Transverse colon (tissue), 4 donors: ENCODE measurements around the gene SCAPER. TPM values are rescaled to one million over a fixed set of nuclear protein-coding genes. Genes with fewer than 3 reads are reported as not detected.
"Not testable (repeated sequence)": the region's sequence is repeated elsewhere in the genome, so short reads cannot be mapped to it uniquely, and the experiment has no call there.

Experiments used
- DNase-seq: peaks from one replicate; pipeline ENCODE4 v3.0.0-alpha.2; 2019
- H3K27ac ChIP-seq, 4 donors: fragments of 200-600 bp; sonication (generic); 2 replicates each; pipeline ENCODE4 v1.5.1; 2016 to 2018; ENCODE audit warnings: inconsistent platforms in 4 of 4
- H3K27me3 ChIP-seq: fragments of 200-600 bp; sonication (generic); 2 replicates; pipeline ENCODE4 v1.5.1; 2017; ENCODE audit warnings: inconsistent platforms
- H3K36me3 ChIP-seq, 4 donors: fragments of 200-600 bp; sonication (generic); 2 replicates each; pipeline ENCODE4 v1.5.1; 2017 to 2019; ENCODE audit warnings: inconsistent platforms in 4 of 4
- H3K4me1 ChIP-seq, 4 donors: fragments of 200-600 bp; sonication (generic); 2 replicates each; pipeline ENCODE4 v1.5.1; 2017 to 2020; ENCODE audit warnings: inconsistent platforms in 4 of 4
- H3K4me3 ChIP-seq, 4 donors: fragments of 200-600 bp; sonication (generic); 1 replicate in 1 of 4; 2 replicates in 3 of 4; pipeline versions ENCODE4 v1.5.1 to v1.6.1; 2017 to 2019; ENCODE audit warnings: inconsistent platforms in 4 of 4
- H3K9me3 ChIP-seq, 2 donors: fragments of 200-600 bp; sonication (generic); 2 replicates each; pipeline ENCODE4 v1.5.1; 2017 to 2019; ENCODE audit warnings: inconsistent platforms in 2 of 2
- CTCF ChIP-seq, 5 experiments: fragments of 200-600 bp in 3 of 5; fragments of 450-650 bp in 2 of 5; sonication (generic) in 3 of 5; IDR thresholded peaks; 1 replicate in 2 of 5; 2 replicates in 3 of 5; pipeline ENCODE4 v1.5.1; 2016 to 2017; ENCODE audit warnings: antibody characterized with exemption in 5 of 5, inconsistent platforms in 3 of 5, mild to moderate bottlenecking in 2 of 5, moderate library complexity in 1 of 5
- EP300 ChIP-seq: sonication (generic); formaldehyde crosslinking; IDR thresholded peaks from one replicate; pipeline ENCODE4 v1.6.1; 2017; ENCODE audit warnings: antibody characterized with exemption, low read depth
- POLR2A ChIP-seq: fragments of 450-650 bp; IDR thresholded peaks from one replicate; pipeline ENCODE4 v1.6.1; 2016; ENCODE audit warnings: antibody characterized with exemption, mild to moderate bottlenecking, moderate library complexity
- POLR2AphosphoS5 ChIP-seq, 3 donors: sonication (generic); formaldehyde crosslinking; IDR thresholded peaks; one replicate each; pipeline ENCODE4 v1.6.1; 2016; ENCODE audit warnings: antibody characterized with exemption in 3 of 3
- WGBS, 2 donors: methylation state at CpG; one replicate each; pipeline ENCODE4 v1.1.5; 2018; ENCODE audit warnings: low coverage in 1 of 2; 5-methylcytosine and 5-hydroxymethylcytosine counted together
- in situ Hi-C, 4 donors: fragments of 200-750 bp; cut with MboI; loops; one replicate each; pipeline versions ENCODE4 v1.15.0 to v1.15.1; 2017; ENCODE audit warnings: low sequenced_read_pairs in 3 of 4, low pct_ligation_motif_present in 1 of 4, low pct_unique_long_range_greater_than_20kb in 1 of 4
- intact Hi-C: fragments of 100-400 bp; cut with DNase I; formaldehyde crosslinking; loops from one replicate; pipeline ENCODE4 v1.15.1; 2023; ENCODE audit warnings: low total_unique reads
- total RNA-seq, 4 donors: library from RNA; depleted of rRNA; stranded (reverse); fragments of >200 nt; gene quantifications; one replicate each; pipeline ENCODE4 v1.1.0, GENCODE V29; 2016

Gene SCAPER
- total RNA-seq, 4 donors from 2014 or later: 31.8 to 121 (median 48.7) TPM

GRCh38 chr15:76839173-76839572 is 66.0 kb downstream of the SCAPER start:
- TF ChIP-seq POLR2AphosphoS5 (IDR thresholded peaks at IDR 0.05) (no peak), POLR2A (no peak), EP300 (no peak), CTCF (IDR thresholded peaks at IDR 0.05) (no peak)
- Histone ChIP-seq H3K4me3 (no peak overlapping the region), H3K27me3 (no peaks in the 10 kb centered on the region), H3K9me3 (no peaks in the 10 kb centered on the region), H3K36me3 (no peaks in the 10 kb centered on the region), H3K4me1 (peaks cover 0 to 5% (median 0%) of the 10 kb centered on the region in 4 donors), H3K27ac (no peak overlapping the region)
- no peak for DNase-seq
- in situ Hi-C loops: no loop called here
- WGBS, 2 donors: 73 to 82% methylated on average over 3 of the region's 3 CpGs
- intact Hi-C loops: no loop called here

GRCh38 chr15:76837474-76837873 is 67.7 kb downstream of the SCAPER start:
- WGBS, 2 donors: 81 to 83% methylated on average over 5 to 6 of the region's 6 CpGs
- in situ Hi-C loops: no loop called here
- no peak for TF ChIP-seq EP300
- no peak for TF ChIP-seq POLR2A
- TF ChIP-seq CTCF (IDR thresholded peaks at IDR 0.05): no peak
- no peak for TF ChIP-seq POLR2AphosphoS5 (IDR thresholded peaks at IDR 0.05)

GRCh38 chr15:76829939-76830338 is 75.2 kb downstream of the SCAPER start:
- Histone ChIP-seq H3K4me1 (no peaks in the 10 kb centered on the region), H3K27ac (no peak overlapping the region), H3K36me3 (no peaks in the 10 kb centered on the region), H3K4me3 (no peak overlapping the region), H3K27me3 (no peaks in the 10 kb centered on the region), H3K9me3 (peaks cover 7 to 10% of the 10 kb centered on the region in 2 donors)
- 96% methylated on average over 4 of the region's 4 CpGs for WGBS, 2 donors
- TF ChIP-seq EP300 (no peak), POLR2A (no peak)
- intact Hi-C loops (no loop called here), in situ Hi-C loops (no loop called here)
- DNase-seq: no peak

More at GRCh38 chr15:76837474-76837873, 67.7 kb downstream of the SCAPER start:
- Histone ChIP-seq H3K27ac (no peak overlapping the region), H3K36me3 (no peaks in the 10 kb centered on the region), H3K9me3 (peaks cover 7 to 8% of the 10 kb centered on the region in 2 donors), H3K27me3 (no peaks in the 10 kb centered on the region), H3K4me3 (no peak overlapping the region), H3K4me1 (no peaks in the 10 kb centered on the region)
- DNase-seq: no peak
- intact Hi-C loops: no loop called here

- no peak overlapping the region for H3K27ac ChIP-seq
- no peaks in the 10 kb centered on the region for H3K27me3 ChIP-seq
- no peaks in the 10 kb centered on the region for H3K9me3 ChIP-seq
- 81 to 91% methylated on average over 4 of the region's 4 CpGs for WGBS, 2 donors
- no peaks in the 10 kb centered on the region for H3K4me1 ChIP-seq
- intact Hi-C loops: no loop called here
- in situ Hi-C loops: no loop called here
- DNase-seq: no peak
- H3K4me3 ChIP-seq: no peak overlapping the region
- no peak for TF ChIP-seq CTCF (IDR thresholded peaks at IDR 0.05)
- TF ChIP-seq EP300: no peak
- no peaks in the 10 kb centered on the region for H3K36me3 ChIP-seq
Observed at GRCh38 chr15:76823890-76824289, 81.2 kb downstream of the SCAPER start.

- Histone ChIP-seq H3K4me3 (no peak overlapping the region), H3K9me3 (no peaks in the 10 kb centered on the region), H3K27ac (no peak overlapping the region), H3K36me3 (no peaks in the 10 kb centered on the region), H3K4me1 (no peaks in the 10 kb centered on the region), H3K27me3 (no peaks in the 10 kb centered on the region)
- no peak for DNase-seq
- in situ Hi-C loops: no loop called here
- intact Hi-C loops: no loop called here
- TF ChIP-seq POLR2AphosphoS5 (IDR thresholded peaks at IDR 0.05) (no peak), EP300 (no peak), POLR2A (no peak), CTCF (IDR thresholded peaks at IDR 0.05) (no peak)
- WGBS, 2 donors: 83 to 95% methylated on average over 2 of the region's 2 CpGs
Observed at GRCh38 chr15:76823303-76823702, 81.8 kb downstream of the SCAPER start.

- H3K27ac ChIP-seq, intact Hi-C loops, in situ Hi-C loops, H3K36me3 ChIP-seq, H3K4me1 ChIP-seq, H3K9me3 ChIP-seq, H3K4me3 ChIP-seq, H3K27me3 ChIP-seq, DNase-seq: not testable (repeated sequence)
- 96 to 98% methylated on average over 8 to 9 of the region's 9 CpGs for WGBS, 2 donors
Observed at GRCh38 chr15:76818926-76819325, 86.2 kb downstream of the SCAPER start.
